Neuronal stem cell (in vitro differentiated cells): ENCODE results near the gene CDC25B.

Experiments used
- DNase-seq: peaks from one replicate; pipeline ENCODE4 v3.0.0-alpha.2; 2013; ENCODE audit warnings: low spot score
- H2AFZ ChIP-seq: one replicate; pipeline ENCODE4 v1.6.1; 2013; ENCODE audit warnings: mild to moderate bottlenecking, low read length, inconsistent platforms
- H2AK5ac ChIP-seq: 2 replicates; pipeline ENCODE4 v1.6.1; 2013; ENCODE audit warnings: low read depth, mild to moderate bottlenecking, inconsistent platforms, low read length, moderate library complexity, mixed read lengths
- H2BK120ac ChIP-seq: 2 replicates; pipeline ENCODE4 v1.6.1; 2013; ENCODE audit warnings: low read depth, mild to moderate bottlenecking, inconsistent platforms, low read length, moderate library complexity, mixed read lengths
- H2BK12ac ChIP-seq: one replicate; pipeline ENCODE4 v1.6.1; 2013; ENCODE audit warnings: low read length, inconsistent platforms
- H2BK15ac ChIP-seq: 2 replicates; pipeline ENCODE4 v1.6.1; 2013; ENCODE audit warnings: mild to moderate bottlenecking, low read length, inconsistent platforms, mixed read lengths
- H2BK5ac ChIP-seq: one replicate; pipeline ENCODE4 v1.6.1; 2013; ENCODE audit warnings: inconsistent platforms, mild to moderate bottlenecking, low read length, moderate library complexity
- H3K14ac ChIP-seq: one replicate; pipeline ENCODE4 v1.6.1; 2013; ENCODE audit warnings: low read length, inconsistent platforms
- H3K18ac ChIP-seq: 2 replicates; pipeline ENCODE4 v1.6.1; 2013; ENCODE audit warnings: low read length, inconsistent platforms
- H3K23ac ChIP-seq: 2 replicates; pipeline ENCODE4 v1.6.1; 2013; ENCODE audit warnings: low read depth, mild to moderate bottlenecking, mixed read lengths, low read length, inconsistent platforms; ENCODE audit not compliant: poor library complexity
- H3K27ac ChIP-seq: replicated peaks from 3 replicates; pipeline ENCODE4 v1.5.1; 2013; ENCODE audit warnings: low read length, inconsistent platforms
- H3K27me3 ChIP-seq, 3 experiments: 2 replicates each; pipeline ENCODE4 v1.6.1; 2013; ENCODE audit warnings: low read length in 3 of 3, mild to moderate bottlenecking in 2 of 3, inconsistent platforms in 1 of 3, low read depth in 1 of 3, mixed read lengths in 1 of 3, moderate library complexity in 1 of 3; ENCODE audit not compliant: control insufficient read depth in 3 of 3, insufficient read depth in 3 of 3
- H3K36me3 ChIP-seq, 2 donors: replicated peaks in 1 of 2; 2 replicates each; pipeline ENCODE4 v1.6.1; 2013; ENCODE audit warnings: low read length in 2 of 2; ENCODE audit not compliant: control insufficient read depth in 2 of 2, insufficient read depth in 2 of 2
- H3K4ac ChIP-seq: 2 replicates; pipeline ENCODE4 v1.6.1; 2013; ENCODE audit warnings: inconsistent platforms, mild to moderate bottlenecking, low read length, moderate library complexity
- H3K4me1 ChIP-seq, 2 donors: 1 replicate in 1 of 2; 2 replicates in 1 of 2; pipeline ENCODE4 v1.6.1; 2013; ENCODE audit warnings: low read length in 2 of 2, low read depth in 1 of 2; ENCODE audit not compliant: control insufficient read depth in 2 of 2, insufficient read depth in 1 of 2
- H3K4me2 ChIP-seq: one replicate; pipeline ENCODE4 v1.6.1; 2013; ENCODE audit warnings: mild to moderate bottlenecking, low read length, inconsistent platforms; ENCODE audit not compliant: insufficient read depth, poor library complexity, severe bottlenecking
- H3K4me3 ChIP-seq, 2 donors: 2 replicates each; pipeline ENCODE4 v1.5.1; 2013; ENCODE audit warnings: low read length in 2 of 2, mild to moderate bottlenecking in 2 of 2, inconsistent platforms in 1 of 2, moderate library complexity in 1 of 2
- H3K79me1 ChIP-seq: one replicate; pipeline ENCODE4 v1.6.1; 2013; ENCODE audit warnings: low read depth, mild to moderate bottlenecking, inconsistent platforms, low read length, moderate library complexity
- H3K9ac ChIP-seq: one replicate; pipeline ENCODE4 v1.6.1; 2013; ENCODE audit warnings: mild to moderate bottlenecking, low read depth, low read length, inconsistent platforms; ENCODE audit not compliant: poor library complexity
- H3K9me3 ChIP-seq, 2 donors: replicated peaks in 1 of 2; 2 replicates each; pipeline versions ENCODE3 to v1.6.1; 2013; ENCODE audit warnings: low read length in 2 of 2, mild to moderate bottlenecking in 2 of 2, inconsistent platforms in 1 of 2, low read depth in 1 of 2, mixed read lengths in 1 of 2, moderate library complexity in 1 of 2; ENCODE audit not compliant: control insufficient read depth in 2 of 2, insufficient read depth in 1 of 2
- H4K8ac ChIP-seq: one replicate; pipeline ENCODE4 v1.6.1; 2013; ENCODE audit warnings: low read depth, mild to moderate bottlenecking, inconsistent platforms, low read length, moderate library complexity
- H4K91ac ChIP-seq: one replicate; pipeline ENCODE4 v1.6.1; 2013; ENCODE audit warnings: low read length, low read depth, mild to moderate bottlenecking, inconsistent platforms; ENCODE audit not compliant: poor library complexity
- WGBS, 2 donors: extraction: QIAGEN DNeasy Blood & Tissue Kit; methylation state at CpG; one replicate each; pipeline ENCODE4 v1.1.7; 2013; ENCODE audit warnings: missing lambda C conversion rate in 2 of 2, mixed read lengths in 1 of 2; ENCODE audit not compliant: insufficient read length in 2 of 2, insufficient replicate concordance in 1 of 2; ENCODE audit errors: extremely low coverage in 2 of 2; 5-methylcytosine and 5-hydroxymethylcytosine counted together

Gene CDC25B

DNA sequence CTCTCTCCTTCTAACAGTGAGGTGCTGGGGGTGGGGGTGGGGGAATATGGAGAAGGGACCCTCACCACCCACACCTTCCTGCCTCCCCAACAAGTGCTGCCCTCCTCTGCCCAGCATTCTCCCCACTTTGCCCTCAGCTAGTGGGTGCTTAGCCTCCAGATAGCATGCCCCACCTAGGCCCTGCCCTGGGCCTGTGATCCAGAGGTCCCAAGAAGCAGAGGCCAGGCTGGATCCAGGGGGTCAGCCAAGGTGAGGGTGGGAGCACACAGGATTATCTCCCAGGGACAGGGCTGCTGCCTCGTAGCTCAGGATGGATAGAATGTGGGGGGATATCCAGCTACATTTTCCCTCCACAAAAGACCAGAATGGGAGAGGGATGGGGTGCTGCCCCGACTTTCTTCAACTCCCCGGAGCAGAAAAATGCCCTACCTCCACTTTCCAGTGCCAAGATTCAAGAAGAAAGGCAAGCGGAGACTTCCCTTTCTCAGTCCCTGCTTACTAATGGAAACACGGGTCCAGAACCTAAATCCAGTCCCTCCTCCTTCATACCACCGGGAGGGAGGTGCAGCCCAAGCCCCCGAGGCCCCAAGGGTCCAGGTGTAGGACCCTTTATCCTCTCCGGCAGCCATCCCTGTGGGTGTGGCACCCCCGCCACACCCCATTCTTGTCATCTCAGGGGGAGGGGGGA lies 29.5 kb upstream of the CDC25B start:
- H3K4me2 ChIP-seq: peak overlapping the region; percentile 100

GRCh38 chr20:3767110-3767426 lies 29.0 kb upstream of the CDC25B start:
- H3K36me3 ChIP-seq: no peaks in the 10 kb centered on the region
- H3K79me1 ChIP-seq: peaks cover 26% of the 10 kb centered on the region
- peak overlapping the region; percentile 100 for H3K4me2 ChIP-seq
- peak overlapping the region; percentile 82 to 87 for H3K4me3 ChIP-seq
- H2BK120ac ChIP-seq: peak overlapping the region; percentile 61
- no peak overlapping the region for H4K8ac ChIP-seq
- peak overlapping the region; percentile 98 for H3K9ac ChIP-seq
- DNase-seq: no peak
- peak overlapping the region; percentile 91 for H2AFZ ChIP-seq
- peak overlapping the region; percentile 96 for H2AK5ac ChIP-seq
- no peaks in the 10 kb centered on the region for H3K9me3 ChIP-seq
- H3K14ac ChIP-seq: peak overlapping the region; percentile 97
- H3K4ac ChIP-seq: no peak overlapping the region
- peak overlapping the region; percentile 95 for H3K18ac ChIP-seq
- no peak overlapping the region for H4K91ac ChIP-seq
- H3K27me3 ChIP-seq: no peaks in the 10 kb centered on the region
- H3K23ac ChIP-seq: peak overlapping the region; percentile 97
- no CpG with 5 or more reads among the region's 21 CpGs for WGBS, 2 donors
- peak overlapping the region; percentile 79 for H2BK15ac ChIP-seq
- H2BK5ac ChIP-seq: peak overlapping the region; percentile 53
- peaks cover 15 to 21% of the 10 kb centered on the region in 2 donors for H3K4me1 ChIP-seq
- no peak overlapping the region for H2BK12ac ChIP-seq
- H3K27ac ChIP-seq: no peak overlapping the region

More for the DNA sequence above, 29.5 kb upstream of the CDC25B start:
- Histone ChIP-seq H2BK15ac (no peak overlapping the region), H3K27me3 (no peaks in the 10 kb centered on the region), H3K4ac (no peak overlapping the region), H3K27ac (no peak overlapping the region), H2BK12ac (peak overlapping the region; percentile 58), H2BK120ac (no peak overlapping the region), H3K4me3 (peak overlapping the region; percentile 82 to 87), H4K91ac (no peak overlapping the region), H2AK5ac (peak overlapping the region; percentile 61), H4K8ac (no peak overlapping the region), H3K9ac (peak overlapping the region; percentile 98), H3K4me1 (peaks cover 15 to 21% of the 10 kb centered on the region in 2 donors), H2BK5ac (no peak overlapping the region), H2AFZ (peak overlapping the region; percentile 91), H3K18ac (peak overlapping the region; percentile 89), H3K79me1 (peaks cover 26% of the 10 kb centered on the region), H3K23ac (peak overlapping the region; percentile 97), H3K9me3 (no peaks in the 10 kb centered on the region), H3K36me3 (peaks cover 0 to 4% of the 10 kb centered on the region in 2 donors), H3K14ac (no peak overlapping the region)
- WGBS, 2 donors: no CpG with 5 or more reads among the region's 9 CpGs
- no peak for DNase-seq

GRCh38 chr20:3767427-3768341 lies 28.4 kb upstream of the CDC25B start, which contains the start of gene ADISSP:
Gene ADISSP (minus strand): TSS chr20:3767753. CDS start chr20:3760100, 7,653 bp downstream.
- no CpG with 5 or more reads among the region's 80 CpGs for WGBS, 2 donors

More at GRCh38 chr20:3767427-3768341, 28.4 kb upstream of the CDC25B start, which contains the start of gene ADISSP:
- peak; percentile 95 for DNase-seq
- Histone ChIP-seq H3K9ac (peak within 1 kb of the TSS; percentile 98), H3K9me3 (no peaks in the 10 kb centered on the region), H3K23ac (peak within 1 kb of the TSS; percentile 97), H2AFZ (peak within 1 kb of the TSS; percentile 91), H3K27ac (peak within 1 kb of the TSS; percentile 78), H4K91ac (no peak within 1 kb of the TSS), H3K4me1 (peaks cover 15 to 21% of the 10 kb centered on the region in 2 donors), H3K14ac (peak within 1 kb of the TSS; percentile 97), H2AK5ac (peak within 1 kb of the TSS; percentile 96), H3K79me1 (peaks cover 26% of the 10 kb centered on the region), H3K18ac (peak within 1 kb of the TSS; percentile 95), H3K27me3 (peaks cover 0 to 2% (median 0%) of the 10 kb centered on the region in 3 experiments), H2BK5ac (peak within 1 kb of the TSS; percentile 53), H3K36me3 (no peaks in the 10 kb centered on the region), H4K8ac (no peak within 1 kb of the TSS), H3K4me3 (peak within 1 kb of the TSS; percentile 82 to 95), H3K4me2 (peak within 1 kb of the TSS; percentile 100), H2BK120ac (peak within 1 kb of the TSS; percentile 61), H3K4ac (peak within 1 kb of the TSS; percentile 84), H2BK15ac (peak within 1 kb of the TSS; percentile 79), H2BK12ac (no peak within 1 kb of the TSS)
